Measurements from ENCODE around the gene CELSR3.

CELSR3 gene

DNA sequence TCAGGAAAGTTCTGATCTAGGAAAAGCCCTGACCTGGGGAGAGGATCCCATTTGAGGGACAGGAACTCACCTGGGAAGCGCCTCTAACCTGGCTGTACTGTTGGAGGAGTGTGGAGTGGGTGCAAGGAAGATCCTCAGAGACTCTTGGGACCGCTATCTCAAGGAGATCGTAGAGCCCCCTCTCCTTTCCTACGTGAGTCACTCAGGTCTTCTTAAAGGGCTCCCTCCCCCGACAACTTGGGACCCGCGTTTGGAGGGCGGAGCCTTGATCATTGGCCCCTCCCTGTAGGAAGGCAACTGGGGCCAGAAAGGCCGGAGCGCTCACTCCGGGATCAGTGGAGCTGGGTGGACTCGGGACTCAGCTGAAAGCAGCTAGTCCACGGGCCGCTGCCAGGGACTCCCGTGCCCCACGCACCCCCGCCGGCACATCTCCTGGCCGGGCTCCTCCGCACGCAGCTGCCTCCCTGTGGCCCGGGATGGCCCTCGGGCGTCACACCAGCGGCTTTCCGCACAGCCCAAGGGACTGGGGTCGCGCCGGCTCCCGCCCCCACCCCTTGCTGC, 27.9 kb downstream of the CELSR3 start:
- in situ Hi-C loops (cut with MboI; ENCODE audit: low sequenced_read_pairs) = no loop called here

GRCh38 chr3:48633743-48634142, 28.9 kb downstream of the CELSR3 start:
- in situ Hi-C loops (cut with MboI; ENCODE audit: low sequenced_read_pairs) = no loop called here

GRCh38 chr3:48633256-48633655, 29.4 kb downstream of the CELSR3 start:
- in situ Hi-C loops (cut with MboI; ENCODE audit: low sequenced_read_pairs) = no loop called here

DNA sequence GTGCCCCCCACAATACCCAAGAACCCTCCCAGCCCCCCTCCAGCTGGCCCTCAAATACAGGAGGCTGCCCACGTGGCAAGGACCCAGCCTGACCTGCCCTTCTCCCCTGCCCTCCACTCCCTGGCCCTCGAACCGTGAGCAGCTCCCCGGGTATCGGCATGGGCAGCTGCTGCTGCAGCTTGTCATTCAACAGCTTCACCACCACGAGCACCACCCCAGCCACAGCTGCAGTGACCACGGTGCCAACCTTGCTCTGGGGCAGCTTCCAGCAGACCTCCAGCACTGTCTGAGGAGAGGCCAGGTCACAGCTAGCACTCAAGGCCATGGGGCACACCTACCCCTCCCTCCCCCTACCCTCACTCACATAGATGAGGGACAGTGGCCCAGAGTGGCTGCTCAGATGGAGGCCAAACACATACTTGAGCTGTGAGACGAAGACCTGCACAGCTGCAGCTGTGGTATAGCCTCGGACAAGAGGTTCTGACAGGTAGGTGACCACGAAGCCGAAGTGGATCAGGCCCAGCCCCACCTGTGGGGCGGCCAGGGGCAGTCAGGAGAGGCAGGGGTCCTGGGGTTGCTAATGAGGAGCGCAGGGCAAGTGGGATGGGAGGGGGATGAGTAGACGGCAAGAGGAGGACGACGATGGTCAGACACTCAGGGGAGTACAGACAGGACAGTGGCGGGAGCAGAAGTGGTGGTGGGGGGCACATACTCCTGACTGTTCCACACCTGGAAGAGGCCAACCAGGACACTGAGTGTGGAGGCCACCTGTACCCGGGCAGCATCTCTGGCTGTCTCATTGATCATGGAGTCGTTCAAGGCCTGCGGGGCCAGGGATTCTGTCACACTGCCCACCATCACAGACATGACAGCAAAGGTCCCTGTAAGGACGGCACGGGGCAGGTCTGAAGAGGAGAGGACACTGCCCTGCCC, 30.9 kb downstream of the CELSR3 start:
- in situ Hi-C loops (cut with MboI; ENCODE audit: low sequenced_read_pairs) = no loop called here

GRCh38 chr3:48630833-48631232, 31.9 kb downstream of the CELSR3 start:
- in situ Hi-C loops (cut with MboI; ENCODE audit: low sequenced_read_pairs) = no loop called here

DNA sequence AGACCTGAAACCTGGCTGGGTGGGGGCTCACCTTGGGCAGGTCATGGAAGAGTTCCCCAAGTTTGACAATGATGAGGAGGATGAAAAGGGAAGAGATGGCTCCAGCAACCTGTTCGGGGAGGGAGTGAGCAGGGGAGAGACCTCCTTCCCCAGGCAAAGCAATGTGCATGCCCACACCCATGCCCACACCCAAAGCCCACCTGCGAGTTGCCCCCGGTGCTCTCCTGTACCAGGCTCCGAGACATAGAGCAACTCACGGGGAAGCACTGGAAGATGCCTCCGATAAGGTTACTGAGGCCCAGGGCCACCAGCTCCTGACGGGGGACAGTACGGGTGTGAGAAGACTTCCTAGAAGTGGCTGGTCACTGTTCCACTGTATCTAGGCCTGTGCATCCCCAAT, 32.3 kb downstream of the CELSR3 start:
- in situ Hi-C loops (cut with MboI; ENCODE audit: low sequenced_read_pairs) = no loop called here

DNA sequence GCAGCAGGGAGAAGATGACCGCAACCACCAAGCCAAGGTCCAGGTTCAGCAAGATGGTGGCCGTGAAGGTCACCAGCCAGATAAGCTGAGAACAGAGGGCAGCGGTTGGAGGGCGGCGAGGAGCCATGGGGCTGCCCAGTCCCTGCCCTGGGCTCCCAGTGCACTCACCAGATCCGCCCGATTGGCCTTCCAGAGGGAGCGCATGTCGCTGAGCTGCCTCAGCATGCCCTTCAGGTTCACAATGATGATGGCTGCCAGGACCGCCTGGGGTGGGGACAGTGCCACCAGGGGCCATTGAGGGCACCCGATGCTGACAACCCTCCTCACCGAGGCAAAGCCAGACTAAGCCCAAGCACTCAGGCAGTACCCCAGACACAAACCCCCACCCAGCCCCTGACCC, 32.8 kb downstream of the CELSR3 start:
- in situ Hi-C loops (cut with MboI; ENCODE audit: low sequenced_read_pairs) = no loop called here

DNA sequence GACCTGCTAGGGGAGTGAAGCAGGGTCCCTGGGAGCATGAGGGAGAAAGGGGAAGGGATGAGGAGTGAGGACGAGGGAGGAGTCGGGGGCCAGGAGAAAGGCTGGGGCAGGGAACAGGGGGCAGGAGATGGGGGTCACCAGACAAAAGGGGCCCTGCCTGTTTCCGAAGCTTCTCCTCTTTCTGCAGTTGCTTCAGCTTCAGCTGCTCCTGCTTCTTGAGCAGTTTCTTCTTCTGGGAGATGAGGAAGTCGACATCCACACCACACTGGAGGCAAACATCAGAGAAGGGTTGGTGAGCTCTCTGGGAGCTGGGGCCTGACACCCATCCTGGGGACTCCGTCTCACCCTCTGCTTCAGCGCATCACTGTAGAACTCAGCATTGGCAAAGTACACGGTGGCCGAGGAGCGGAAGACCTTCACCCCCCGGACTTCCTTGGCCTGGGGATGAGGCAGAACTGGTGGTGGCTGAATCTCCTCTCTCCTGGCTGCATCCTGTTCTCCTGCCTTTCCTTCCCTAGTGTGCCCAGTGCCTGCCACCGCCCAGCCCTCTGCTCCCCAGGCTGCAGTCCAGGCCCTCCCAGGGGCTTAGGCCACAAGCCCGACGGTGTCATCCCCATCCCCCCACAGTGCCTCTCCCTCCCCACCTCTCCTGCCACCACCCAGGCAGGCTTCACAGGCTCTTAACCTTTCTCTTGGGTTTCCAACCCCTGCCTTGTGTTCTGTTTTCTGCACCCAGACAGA, 34.2 kb downstream of the CELSR3 start:
- in situ Hi-C loops (cut with MboI; ENCODE audit: low sequenced_read_pairs) = no loop called here

GRCh38 chr3:48625600-48625999, 37.1 kb downstream of the CELSR3 start:
- in situ Hi-C loops (cut with MboI; ENCODE audit: low sequenced_read_pairs) = no loop called here

GRCh38 chr3:48624767-48625166, 37.9 kb downstream of the CELSR3 start:
- in situ Hi-C loops (cut with MboI; ENCODE audit: low sequenced_read_pairs) = no loop called here

GRCh38 chr3:48623851-48624547, 38.7 kb downstream of the CELSR3 start:
- in situ Hi-C loops (cut with MboI; ENCODE audit: low sequenced_read_pairs) = no loop called here

DNA sequence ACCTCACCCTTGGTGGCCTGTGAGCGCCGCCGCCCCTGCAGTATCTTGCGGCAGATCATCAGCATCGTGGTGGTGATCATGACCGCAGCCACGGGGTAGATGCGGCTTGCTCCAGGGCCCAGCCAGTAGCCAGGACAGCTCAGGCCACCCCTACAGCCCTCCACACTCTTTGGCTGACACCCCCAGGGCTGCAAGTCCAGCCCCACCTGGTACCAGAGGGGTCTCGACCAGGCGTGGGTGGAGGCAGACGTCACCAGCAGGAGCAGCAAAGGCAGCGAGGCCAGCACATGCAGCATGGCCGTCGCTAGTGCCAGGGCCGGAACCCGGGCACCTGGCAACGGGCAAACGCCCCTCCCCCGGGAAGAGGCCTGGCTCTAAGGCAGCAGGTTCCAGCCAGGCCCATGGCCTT, 41.2 kb downstream of the CELSR3 start, which contains the start of gene TMEM89:
TMEM89 (minus strand) TSS at position 309 of the 409 bp plus-strand sequence; CDS start at position 296, 13 bp downstream.
- in situ Hi-C loops (cut with MboI; ENCODE audit: low sequenced_read_pairs) = no loop called here

GRCh38 chr3:48619541-48620524, 42.9 kb downstream of the CELSR3 start:
- in situ Hi-C loops (cut with MboI; ENCODE audit: low sequenced_read_pairs) = no loop called here

DNA sequence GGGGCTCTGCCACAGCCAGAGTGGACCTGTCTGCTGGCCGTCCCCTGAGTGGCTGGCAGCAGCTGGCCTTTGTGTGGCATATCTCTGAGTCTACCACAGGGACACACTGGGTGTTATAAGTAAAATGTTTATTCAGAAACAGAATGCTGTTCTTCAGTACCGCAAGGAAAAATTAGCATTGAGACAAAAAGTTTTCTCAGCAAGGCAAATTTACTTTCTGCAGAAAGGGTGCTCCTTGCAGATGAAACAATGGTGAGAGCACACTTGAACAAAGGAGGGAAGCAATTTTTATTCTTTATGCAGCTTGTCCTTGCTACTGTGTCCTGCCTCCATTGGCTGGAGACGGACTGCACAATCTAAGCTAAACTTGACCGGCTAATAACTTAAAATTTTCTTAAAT, 45.1 kb downstream of the CELSR3 start:
- in situ Hi-C loops (cut with MboI; ENCODE audit: low sequenced_read_pairs) = no loop called here

GRCh38 chr3:48614044-48614443, 48.6 kb downstream of the CELSR3 start:
- in situ Hi-C loops (cut with MboI; ENCODE audit: low sequenced_read_pairs) = no loop called here

DNA sequence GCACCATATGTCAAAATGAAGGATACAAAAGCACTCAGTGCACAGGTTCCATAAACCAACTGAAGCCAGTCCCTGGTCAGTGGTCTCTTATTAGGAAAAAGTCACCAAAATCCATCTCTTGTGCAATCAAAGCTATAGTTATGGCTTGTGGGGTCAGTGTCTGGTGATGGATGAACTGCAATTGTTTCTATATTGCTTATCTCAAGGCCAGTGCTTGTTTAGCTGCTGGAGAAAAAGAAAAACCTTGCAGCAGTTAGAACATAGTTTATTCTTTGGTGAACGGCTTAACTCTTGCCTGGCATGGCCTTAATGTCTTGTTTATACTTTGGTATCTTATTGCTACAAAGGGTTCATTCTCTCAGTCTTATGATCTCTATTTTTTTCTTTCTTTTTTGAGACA, 50.4 kb downstream of the CELSR3 start:
- in situ Hi-C loops (cut with MboI; ENCODE audit: low sequenced_read_pairs) = no loop called here

GRCh38 chr3:48609088-48610005, 53.3 kb downstream of the CELSR3 start, which contains the start of gene UQCRC1:
Gene UQCRC1, minus strand, starts transcription at chr3:48609646. Its CDS starts 26 bp downstream, at chr3:48609620.
- in situ Hi-C loops (cut with MboI; ENCODE audit: low sequenced_read_pairs) = no loop called here

- in situ Hi-C loops (cut with MboI; ENCODE audit: low sequenced_read_pairs) = no loop called here
These were observed 55.2 kb downstream of the CELSR3 start for GRCh38 chr3:48607519-48607918.

GRCh38 chr3:48601622-48601994, 61.1 kb downstream of the CELSR3 start:
- in situ Hi-C loops (cut with MboI; ENCODE audit: low sequenced_read_pairs) = no loop called here
